GM23248 (cell line): ENCODE measurements around the gene NVL.

ENCODE experiments used
- EZH2 ChIP-seq: fragments of 200-600 bp; sonication (generic); IDR thresholded peaks from 2 replicates; pipeline ENCODE4 v1.6.1; 2018; ENCODE audit warnings: antibody characterized with exemption, mild to moderate bottlenecking; ENCODE audit not compliant: insufficient read depth, poor library complexity, severe bottlenecking
- EZH2phosphoT487 ChIP-seq: fragments of 200-600 bp; sonication (generic); IDR thresholded peaks from 2 replicates; pipeline ENCODE4 v1.6.1; 2018; ENCODE audit warnings: antibody characterized with exemption, moderate library complexity, mild to moderate bottlenecking, low read depth; ENCODE audit not compliant: insufficient read depth

DNA sequence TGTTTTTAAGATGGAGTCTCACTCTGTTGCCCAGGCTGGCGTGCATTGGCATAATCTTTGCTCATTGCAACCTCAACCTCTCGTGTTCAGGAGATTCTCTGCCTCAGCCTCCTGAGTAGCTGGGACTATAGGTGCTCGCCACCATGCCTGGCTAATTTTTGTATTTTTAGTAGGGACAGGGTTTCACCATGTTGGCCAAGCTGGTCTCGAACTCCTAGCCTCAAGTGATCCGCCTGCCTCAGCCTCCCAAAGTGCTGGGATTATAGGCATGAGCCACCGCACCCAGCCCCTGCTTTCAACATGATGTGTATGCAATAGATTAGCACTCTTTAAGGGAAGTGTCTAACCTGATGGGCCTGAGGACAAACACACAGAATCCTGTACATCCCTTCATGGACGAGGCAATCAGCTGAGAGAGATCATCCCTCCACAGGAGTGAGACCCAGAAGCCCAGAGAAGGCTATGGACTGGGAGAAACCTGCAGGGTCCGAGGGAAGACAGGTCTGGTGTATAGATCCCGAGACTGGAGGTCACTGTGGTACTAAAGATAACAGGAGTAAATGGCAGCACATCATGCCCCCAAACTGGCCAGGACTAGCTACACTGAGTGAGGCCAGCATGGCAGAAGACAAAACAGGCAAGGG is 152.5 kb downstream of the NVL start:
- TF ChIP-seq EZH2phosphoT487 (no peak), EZH2 (no peak)
